Measurements from ENCODE around the gene ZNF175.
A peak's percentile ranks its signal among the peaks of the same experiment; 100 is the strongest.

The ZNF175 gene

GRCh38 chr19:51570962-51571575, at the start of gene ZNF175:
TSS of gene ZNF175 (plus strand) at chr19:51571283. CDS start at chr19:51573330, 2,047 bp downstream.
- ATAC-seq = peak; percentile 94 to 96

DNA sequence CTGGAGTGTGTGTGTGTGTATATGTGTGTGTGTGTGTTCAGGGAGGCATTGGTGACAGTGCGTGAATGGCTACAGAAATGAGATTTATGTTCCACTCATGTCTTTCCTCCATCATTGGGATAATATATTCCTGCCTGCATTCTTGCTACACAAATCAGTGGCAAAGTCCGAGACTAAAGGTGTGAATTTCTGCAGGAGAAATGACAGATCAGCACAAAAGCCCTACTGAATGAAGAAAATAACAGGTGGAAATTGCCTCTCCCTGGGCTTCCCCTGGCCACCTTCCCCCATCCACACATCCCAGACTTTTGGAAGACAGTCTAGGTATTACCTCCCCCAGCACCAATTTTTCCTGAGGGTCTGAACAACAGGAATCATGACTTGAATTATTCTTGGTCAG, 49.7 kb upstream of the ZNF175 start:
- ATAC-seq = no peak

GRCh38 chr19:51521781-51522180, 49.3 kb upstream of the ZNF175 start:
- no peak for ATAC-seq

DNA sequence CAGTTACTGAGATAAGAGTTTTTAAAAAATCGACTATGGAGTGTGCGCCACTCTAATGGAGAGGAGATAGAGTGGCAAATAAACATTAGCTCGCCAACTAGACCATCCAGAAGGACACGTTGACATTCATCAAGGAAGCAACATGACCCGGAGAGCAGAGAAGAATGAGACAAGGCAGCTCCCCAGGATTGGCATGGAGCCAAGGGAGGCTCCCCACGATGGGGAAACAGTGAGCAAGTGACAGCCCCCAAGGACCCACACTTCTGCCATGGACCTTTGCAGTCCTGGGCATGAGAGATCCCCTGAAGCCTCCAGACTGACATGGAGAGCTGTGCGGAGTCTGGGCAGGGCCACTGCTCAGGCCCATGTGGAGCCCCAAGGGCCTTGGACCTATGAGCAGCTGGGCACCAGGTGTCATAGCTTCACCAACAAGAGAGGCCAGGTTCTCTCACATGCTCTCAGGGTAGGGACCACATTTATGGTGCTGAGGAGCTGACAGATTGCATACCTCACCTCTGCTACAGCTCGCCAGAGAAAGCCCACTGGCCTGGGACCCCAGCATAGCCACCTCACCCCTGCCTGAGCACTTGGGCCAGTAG, 46.3 kb upstream of the ZNF175 start:
- ATAC-seq = no peak

DNA sequence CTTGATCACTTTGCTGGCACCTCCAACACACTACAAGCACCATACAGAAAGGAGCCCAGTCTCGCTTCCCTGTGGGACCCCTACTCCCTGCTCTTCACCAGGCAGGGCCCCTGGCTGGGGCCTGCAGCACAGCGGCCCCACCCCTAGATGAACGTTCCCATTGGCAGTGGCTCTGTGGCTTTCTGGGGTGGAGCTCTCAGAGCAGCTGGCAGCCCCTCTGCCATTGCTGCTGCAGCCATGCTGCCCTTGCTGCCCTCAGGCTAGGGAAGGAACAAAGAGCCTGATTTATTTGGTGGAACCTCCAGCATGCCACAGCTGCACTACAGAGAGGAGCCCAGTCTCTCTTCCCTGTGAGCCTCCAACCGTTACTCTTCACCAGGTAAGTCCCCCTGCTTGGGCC, 45.4 kb upstream of the ZNF175 start:
- no peak for ATAC-seq

DNA sequence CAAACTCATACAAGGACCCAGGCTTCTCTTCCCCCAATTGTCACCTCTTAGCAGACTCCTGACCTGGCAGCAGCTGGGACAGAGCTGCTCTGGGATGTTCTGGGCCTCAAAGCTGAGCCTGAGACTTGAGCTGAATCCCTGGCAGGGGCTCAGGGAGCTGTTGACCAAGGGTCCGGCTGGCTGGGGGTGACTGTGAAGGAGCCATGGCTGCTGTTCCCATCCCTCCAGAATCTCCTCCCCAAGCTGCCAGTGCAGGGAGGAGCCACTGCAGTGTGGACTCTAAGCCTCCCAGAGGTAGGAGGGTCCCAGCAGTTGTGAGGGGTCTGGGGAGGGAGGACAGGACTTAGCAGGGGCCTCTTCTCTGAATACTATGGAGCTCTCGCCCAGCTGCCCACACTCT, 41.8 kb upstream of the ZNF175 start:
- ATAC-seq = no peak

- no peak for ATAC-seq
Observed at GRCh38 chr19:51530616-51531015, 40.5 kb upstream of the ZNF175 start.

- peak; percentile 44 to 68 for ATAC-seq
Observed at GRCh38 chr19:51531349-51532315, 39.5 kb upstream of the ZNF175 start, which contains the start of gene SIGLEC6. TSS of gene SIGLEC6 (minus strand) at chr19:51531670. CDS start at chr19:51531648, 22 bp downstream.

- ATAC-seq = no peak
Observed at GRCh38 chr19:51535535-51535934, 35.5 kb upstream of the ZNF175 start.

- ATAC-seq = no peak
Observed at GRCh38 chr19:51539821-51540366, 31.2 kb upstream of the ZNF175 start.

- no peak for ATAC-seq
Observed at GRCh38 chr19:51541458-51542357, 29.4 kb upstream of the ZNF175 start.

DNA sequence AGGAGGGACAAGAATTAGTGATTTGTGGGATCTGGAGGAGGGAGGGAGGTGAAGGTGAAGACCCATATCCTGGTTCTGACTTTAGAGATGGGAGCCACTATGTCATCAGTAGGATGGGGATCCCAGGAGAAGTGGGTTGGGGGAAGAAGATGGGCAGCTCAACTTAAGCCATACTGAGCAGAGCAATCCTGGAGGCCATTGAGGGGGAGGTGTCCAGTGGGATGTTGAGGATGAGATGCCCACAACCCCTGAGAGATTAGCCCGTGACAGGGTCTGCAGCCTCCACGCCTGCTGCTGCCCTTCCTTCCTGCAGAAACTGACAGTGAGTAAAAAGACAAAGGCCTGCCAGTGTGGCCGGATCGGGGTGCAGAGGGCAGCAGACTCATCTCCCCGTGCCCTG, 28.4 kb upstream of the ZNF175 start:
- ATAC-seq = no peak

DNA sequence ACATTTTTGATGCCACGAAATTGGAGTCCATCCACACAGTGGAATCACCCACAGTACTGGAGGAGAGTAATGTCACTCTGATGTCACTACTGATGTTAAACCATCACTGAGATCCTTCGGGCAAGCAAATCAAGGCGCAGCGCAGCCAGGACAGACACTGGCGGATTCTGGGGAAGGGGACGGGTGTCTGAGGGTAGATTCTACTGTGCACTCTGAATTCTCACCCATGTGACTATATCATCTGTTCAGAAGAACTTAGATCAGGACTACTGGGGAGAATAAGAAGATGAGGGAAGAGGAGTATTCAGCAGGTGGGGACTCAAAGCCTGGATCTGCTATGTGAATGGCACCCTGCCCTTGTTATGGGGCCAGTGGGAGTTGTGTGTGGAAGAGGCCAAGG, 27.0 kb upstream of the ZNF175 start:
- no peak for ATAC-seq

GRCh38 chr19:51546107-51546649, 24.9 kb upstream of the ZNF175 start:
- no peak for ATAC-seq

DNA sequence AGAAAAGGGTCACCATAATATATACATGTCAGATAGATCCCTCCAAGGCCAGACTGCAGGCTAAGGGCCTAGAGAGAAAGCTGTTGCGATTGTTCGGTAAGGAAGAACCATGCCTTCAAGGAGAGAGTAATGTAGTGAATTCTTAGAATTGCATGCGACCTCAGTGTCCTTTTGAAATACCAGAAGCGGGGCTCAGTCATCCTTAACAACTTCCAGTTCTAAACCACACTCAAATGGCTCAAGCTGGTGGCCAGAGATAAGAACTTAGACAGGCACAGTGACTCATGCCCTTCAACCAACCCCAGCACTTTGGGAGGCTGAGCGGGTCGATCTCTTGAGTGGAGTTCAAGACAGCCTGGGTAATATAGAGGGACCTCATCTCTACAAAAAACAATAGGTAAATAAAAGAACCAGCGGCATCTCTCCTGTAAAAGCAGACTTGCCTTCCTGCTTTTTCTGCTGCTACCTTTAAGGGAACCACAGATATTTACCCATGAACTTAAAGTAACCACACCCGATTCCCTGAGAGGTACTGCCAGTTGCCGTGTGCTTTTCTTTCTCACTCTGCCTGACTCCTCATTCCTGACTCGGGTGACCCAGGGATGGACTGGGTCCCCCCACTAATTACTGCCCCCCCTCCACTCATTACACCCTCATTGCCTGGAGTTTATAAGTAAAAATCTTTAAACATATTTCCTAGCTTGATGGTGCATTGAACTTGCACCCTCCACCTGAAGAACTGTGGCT, 24.3 kb upstream of the ZNF175 start:
- peak; percentile 21 to 53 for ATAC-seq

DNA sequence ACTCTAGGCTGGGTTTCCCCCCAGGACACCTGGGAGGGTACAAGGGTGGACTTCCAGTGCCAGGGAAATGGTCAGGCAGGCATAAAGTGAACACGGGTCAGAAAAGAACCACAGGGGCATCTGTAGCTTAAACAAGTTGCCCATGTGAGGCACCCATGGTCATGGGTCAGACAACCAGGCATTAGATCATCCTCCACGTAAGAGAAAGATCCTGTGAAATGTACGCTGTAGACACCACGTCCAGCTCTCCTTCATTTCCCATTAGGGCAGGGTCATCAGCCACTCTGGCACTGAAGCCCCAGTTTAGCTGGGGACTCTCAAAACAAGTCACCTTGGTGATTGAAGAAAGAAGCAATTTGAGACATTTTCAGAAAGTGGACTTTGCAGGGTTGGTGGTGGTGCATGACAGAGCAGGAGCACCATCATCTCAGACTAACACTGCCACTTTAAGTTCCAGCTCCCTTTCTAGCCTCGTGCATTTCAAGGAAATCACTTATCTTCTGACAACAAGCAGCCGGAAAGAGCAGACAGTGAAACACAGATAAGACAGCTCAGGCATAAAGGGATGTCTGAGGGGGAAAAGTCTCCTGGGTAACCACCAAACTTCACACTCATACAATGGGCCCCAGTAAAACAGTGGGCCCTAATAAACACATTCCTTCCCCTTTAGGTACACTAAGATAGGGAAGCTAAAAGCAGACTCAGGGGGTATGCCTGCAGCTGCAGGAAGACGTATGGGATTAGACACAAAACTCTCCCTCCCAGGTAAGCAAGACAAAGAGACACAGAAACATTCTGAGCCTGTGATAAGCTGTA, 23.5 kb upstream of the ZNF175 start:
- ATAC-seq = no peak

DNA sequence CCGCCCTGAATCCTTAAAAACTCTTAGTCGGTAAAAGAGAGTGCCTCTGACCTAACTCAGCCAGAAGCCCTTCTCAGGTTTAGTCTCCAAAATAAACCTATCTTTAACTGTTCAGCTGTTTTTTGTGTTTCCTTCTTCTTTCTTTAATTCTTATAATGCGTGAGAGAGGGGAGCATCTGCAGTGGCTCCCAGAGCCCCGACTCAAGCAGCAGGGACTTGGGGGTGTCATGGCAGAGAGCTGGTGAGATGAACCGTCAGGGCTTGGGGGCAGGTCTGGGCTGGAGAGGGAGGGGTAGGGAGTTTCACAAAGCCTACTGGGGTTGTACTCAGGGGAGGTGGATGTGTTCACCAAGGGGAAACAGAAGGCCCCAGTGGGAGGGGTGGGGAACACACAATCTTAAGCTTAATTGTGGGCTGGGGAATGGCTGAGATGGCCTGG, 22.9 kb upstream of the ZNF175 start:
- ATAC-seq = no peak

GRCh38 chr19:51548891-51549305, 22.2 kb upstream of the ZNF175 start:
- no peak for ATAC-seq

DNA sequence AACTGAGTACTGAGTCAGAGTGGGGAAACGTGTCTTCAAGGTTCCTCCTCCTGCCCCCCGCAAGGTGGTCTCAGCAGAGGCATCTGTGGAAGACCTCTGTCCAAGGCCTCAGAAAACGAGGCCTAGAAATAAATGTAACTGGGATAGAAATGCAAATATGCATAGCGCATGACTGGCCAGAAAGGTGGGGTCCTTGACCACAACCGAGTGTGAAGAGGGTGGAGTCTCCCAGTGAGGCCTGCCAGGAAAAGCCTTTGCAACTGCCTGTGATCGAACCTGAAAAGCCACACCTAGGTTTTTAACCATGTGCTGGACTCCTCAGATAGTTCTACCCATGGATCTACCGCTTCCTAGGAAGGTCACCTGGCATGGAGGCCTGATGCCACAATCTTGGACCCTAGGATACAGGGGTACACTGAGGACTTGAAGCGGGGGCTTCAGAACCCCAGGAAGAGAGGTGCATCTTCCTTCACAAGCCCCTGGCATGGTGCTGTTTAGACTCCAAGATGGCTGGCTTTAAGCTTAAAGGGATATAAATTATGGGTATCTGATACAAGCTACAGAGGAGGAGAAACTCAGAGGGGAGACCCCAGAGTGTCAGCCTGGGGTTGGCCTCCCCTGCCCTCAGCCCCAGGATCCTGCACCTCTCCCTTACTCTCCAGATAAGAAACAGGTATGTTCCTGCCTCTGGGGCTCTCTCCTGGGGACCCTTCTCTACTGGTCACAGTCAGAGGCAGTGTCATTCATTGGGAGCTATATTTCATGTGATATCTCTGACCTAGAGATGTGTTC, 21.4 kb upstream of the ZNF175 start:
- ATAC-seq = no peak

Data from activated CD4-positive, CD25-positive, alpha-beta regulatory T cell treated with anti-CD3 and anti-CD28 coated beads, Interleukin-2, amount 50 U/mL, for 24 hours (primary cell).